Measurements from ENCODE around the gene CHCHD10. TPM values are rescaled to one million over a fixed set of nuclear protein-coding genes. Genes with fewer than 3 reads are reported as not detected.

CHCHD10 gene
- total and polyA plus RNA-seq, 2 of the 13 experiments (the other 11 are each of a cell fraction or from before 2014, with no cell fraction given) = 37.0 to 62.8 TPM

GRCh38 chr22:23774114-23774921 is 6.5 kb upstream of the CHCHD10 start (continued):
- TF ChIP-seq, protein P1, sequence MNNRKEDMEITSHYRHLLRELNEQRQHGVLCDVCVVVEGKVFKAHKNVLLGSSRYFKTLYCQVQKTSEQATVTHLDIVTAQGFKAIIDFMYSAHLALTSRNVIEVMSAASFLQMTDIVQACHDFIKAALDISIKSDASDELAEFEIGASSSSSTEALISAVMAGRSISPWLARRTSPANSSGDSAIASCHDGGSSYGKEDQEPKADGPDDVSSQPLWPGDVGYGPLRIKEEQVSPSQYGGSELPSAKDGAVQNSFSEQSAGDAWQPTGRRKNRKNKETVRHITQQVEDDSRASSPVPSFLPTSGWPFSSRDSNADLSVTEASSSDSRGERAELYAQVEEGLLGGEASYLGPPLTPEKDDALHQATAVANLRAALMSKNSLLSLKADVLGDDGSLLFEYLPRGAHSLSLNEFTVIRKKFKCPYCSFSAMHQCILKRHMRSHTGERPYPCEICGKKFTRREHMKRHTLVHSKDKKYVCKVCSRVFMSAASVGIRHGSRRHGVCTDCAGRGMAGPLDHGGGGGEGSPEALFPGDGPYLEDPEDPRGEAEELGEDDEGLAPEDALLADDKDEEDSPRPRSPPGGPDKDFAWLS (CRISPR knock-in tag; IDR thresholded peaks at IDR 0.05; ENCODE audit: borderline replicate concordance) = peak; percentile 75
- TF ChIP-seq BRD4 (CRISPR knock-in tag; IDR thresholded peaks at IDR 0.05) (no peak), GABPA (IDR thresholded peaks at IDR 0.05; ENCODE audit: low read depth, low read length) (no peak), GABPA (CRISPR knock-in tag; IDR thresholded peaks at IDR 0.05; ENCODE audit: low read depth) (peak; percentile 48; the same call in 1 of the 2 replicates), CENPX (CRISPR knock-in tag; IDR thresholded peaks at IDR 0.05) (no peak), FOXO1 (CRISPR knock-in tag; IDR thresholded peaks at IDR 0.05) (peak; percentile 98), ZSCAN21 (CRISPR knock-in tag; IDR thresholded peaks at IDR 0.05; ENCODE audit: borderline replicate concordance) (peak; percentile 89; the same call in 1 of the 2 replicates), MED1 (CRISPR knock-in tag; IDR thresholded peaks at IDR 0.05) (peak; percentile 93), NR0B2 (CRISPR knock-in tag; IDR thresholded peaks at IDR 0.05) (no peak), SKI (IDR thresholded peaks at IDR 0.05; ENCODE audit: partially characterized antibody) (peak; percentile 91), ARID2 (CRISPR knock-in tag; IDR thresholded peaks at IDR 0.05; ENCODE audit: borderline replicate concordance) (no peak), ZNF547 (CRISPR knock-in tag; IDR thresholded peaks at IDR 0.05) (no peak), ZC3H13 (CRISPR knock-in tag; IDR thresholded peaks at IDR 0.05) (peak; percentile 72; the same call in 1 of the 2 replicates), RXRB (CRISPR knock-in tag; IDR thresholded peaks at IDR 0.05; ENCODE audit: borderline replicate concordance) (peak; percentile 100), ZNF296 (CRISPR knock-in tag; conservative IDR thresholded peaks at IDR 0.05) (peak; percentile 96), RCOR2 (CRISPR knock-in tag; IDR thresholded peaks at IDR 0.05) (peak; percentile 72; the same call in 1 of the 2 replicates), DPF2 (CRISPR knock-in tag; IDR thresholded peaks at IDR 0.05; ENCODE audit: borderline replicate concordance, low read depth) (peak; percentile 90), NAIF1 (CRISPR knock-in tag; IDR thresholded peaks at IDR 0.05; ENCODE audit: borderline replicate concordance) (peak; percentile 54; the same call in 1 of the 2 replicates), ZNF747 (CRISPR knock-in tag; IDR thresholded peaks at IDR 0.05; ENCODE audit: borderline replicate concordance) (no peak), ATF7-NPFF (CRISPR knock-in tag; IDR thresholded peaks at IDR 0.05; ENCODE audit: low read depth) (no peak), NFE2L1 (CRISPR knock-in tag; IDR thresholded peaks at IDR 0.05; ENCODE audit: borderline replicate concordance) (no peak), ZNF766 (CRISPR knock-in tag; IDR thresholded peaks at IDR 0.05; ENCODE audit: borderline replicate concordance) (no peak), ZNF30 (CRISPR knock-in tag; IDR thresholded peaks at IDR 0.05) (no peak), ASH2L (IDR thresholded peaks at IDR 0.05; ENCODE audit: insufficient read length, low read depth, low read length) (peak; percentile 53), ZNF160 (CRISPR knock-in tag; IDR thresholded peaks at IDR 0.05) (0 out of 2 replicates have a peak, but pooled peaks have one; percentile 26)
- TF ChIP-seq, protein P2, sequence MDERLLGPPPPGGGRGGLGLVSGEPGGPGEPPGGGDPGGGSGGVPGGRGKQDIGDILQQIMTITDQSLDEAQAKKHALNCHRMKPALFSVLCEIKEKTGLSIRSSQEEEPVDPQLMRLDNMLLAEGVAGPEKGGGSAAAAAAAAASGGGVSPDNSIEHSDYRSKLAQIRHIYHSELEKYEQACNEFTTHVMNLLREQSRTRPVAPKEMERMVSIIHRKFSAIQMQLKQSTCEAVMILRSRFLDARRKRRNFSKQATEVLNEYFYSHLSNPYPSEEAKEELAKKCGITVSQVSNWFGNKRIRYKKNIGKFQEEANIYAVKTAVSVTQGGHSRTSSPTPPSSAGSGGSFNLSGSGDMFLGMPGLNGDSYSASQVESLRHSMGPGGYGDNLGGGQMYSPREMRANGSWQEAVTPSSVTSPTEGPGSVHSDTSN (CRISPR knock-in tag; IDR thresholded peaks at IDR 0.05) = peak; percentile 48
- TF ChIP-seq, protein P3, sequence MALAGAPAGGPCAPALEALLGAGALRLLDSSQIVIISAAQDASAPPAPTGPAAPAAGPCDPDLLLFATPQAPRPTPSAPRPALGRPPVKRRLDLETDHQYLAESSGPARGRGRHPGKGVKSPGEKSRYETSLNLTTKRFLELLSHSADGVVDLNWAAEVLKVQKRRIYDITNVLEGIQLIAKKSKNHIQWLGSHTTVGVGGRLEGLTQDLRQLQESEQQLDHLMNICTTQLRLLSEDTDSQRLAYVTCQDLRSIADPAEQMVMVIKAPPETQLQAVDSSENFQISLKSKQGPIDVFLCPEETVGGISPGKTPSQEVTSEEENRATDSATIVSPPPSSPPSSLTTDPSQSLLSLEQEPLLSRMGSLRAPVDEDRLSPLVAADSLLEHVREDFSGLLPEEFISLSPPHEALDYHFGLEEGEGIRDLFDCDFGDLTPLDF (CRISPR knock-in tag; IDR thresholded peaks at IDR 0.05) = no peak
